Esophagus squamous epithelium (tissue), 4 donors: Measurements from ENCODE around the gene VMP1.

Experiments used
- POLR2A ChIP-seq, 4 donors: fragments of 450-650 bp; IDR thresholded peaks; one replicate each; pipeline ENCODE4 v1.6.1; 2017; ENCODE audit warnings: antibody characterized with exemption in 4 of 4, mild to moderate bottlenecking in 4 of 4, moderate library complexity in 3 of 4
- TF ChIP-seq, protein P1 (sequence below), 6 experiments: fragments of 450-650 bp in 4 of 6; fragments of 200-600 bp in 2 of 6; sonication (generic) in 2 of 6; IDR thresholded peaks; one replicate each; pipeline ENCODE4 v1.5.1; 2016 to 2019; ENCODE audit warnings: antibody characterized with exemption in 6 of 6, mild to moderate bottlenecking in 4 of 6, moderate library complexity in 4 of 6

DNA sequence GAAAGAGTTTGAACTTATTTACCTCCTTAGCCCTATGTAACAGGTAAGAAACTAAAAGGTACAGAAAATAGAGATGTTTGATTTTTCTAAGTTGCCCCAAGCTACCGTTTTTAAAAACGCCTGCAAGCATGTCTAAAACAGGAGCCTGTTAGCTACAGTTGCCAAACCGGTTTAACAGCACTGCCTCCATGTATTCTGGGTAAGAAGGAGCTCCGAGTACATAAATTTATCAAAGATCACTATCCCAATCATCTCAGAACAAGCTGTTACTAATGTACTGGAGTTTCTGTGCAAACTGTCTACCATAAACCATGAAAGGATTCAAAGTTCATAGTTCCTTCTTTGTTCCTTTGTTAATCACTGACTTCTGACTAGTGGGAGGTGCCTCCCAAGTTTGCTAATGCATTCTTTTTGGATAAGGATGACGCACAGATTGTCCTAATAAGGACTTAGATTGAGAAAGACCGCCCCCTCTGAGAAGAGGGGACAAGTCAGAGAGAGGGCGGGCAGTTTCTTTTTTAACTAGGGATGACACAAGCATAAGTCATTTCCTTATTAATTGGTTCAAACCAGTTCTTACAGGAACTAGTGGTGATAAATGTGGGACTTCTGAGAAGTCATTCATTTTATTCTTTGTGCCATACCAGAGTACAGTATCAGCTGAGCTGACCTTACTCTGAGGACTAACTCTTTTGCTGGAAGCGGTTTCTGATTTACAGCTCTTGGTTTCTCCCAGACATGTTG lies 130.0 kb downstream of the VMP1 start:
- peak in 3 of 4 donors; percentile 88 to 97 (median 91) for TF ChIP-seq POLR2A (IDR thresholded peaks at IDR 0.05)
- TF ChIP-seq, protein P1, sequence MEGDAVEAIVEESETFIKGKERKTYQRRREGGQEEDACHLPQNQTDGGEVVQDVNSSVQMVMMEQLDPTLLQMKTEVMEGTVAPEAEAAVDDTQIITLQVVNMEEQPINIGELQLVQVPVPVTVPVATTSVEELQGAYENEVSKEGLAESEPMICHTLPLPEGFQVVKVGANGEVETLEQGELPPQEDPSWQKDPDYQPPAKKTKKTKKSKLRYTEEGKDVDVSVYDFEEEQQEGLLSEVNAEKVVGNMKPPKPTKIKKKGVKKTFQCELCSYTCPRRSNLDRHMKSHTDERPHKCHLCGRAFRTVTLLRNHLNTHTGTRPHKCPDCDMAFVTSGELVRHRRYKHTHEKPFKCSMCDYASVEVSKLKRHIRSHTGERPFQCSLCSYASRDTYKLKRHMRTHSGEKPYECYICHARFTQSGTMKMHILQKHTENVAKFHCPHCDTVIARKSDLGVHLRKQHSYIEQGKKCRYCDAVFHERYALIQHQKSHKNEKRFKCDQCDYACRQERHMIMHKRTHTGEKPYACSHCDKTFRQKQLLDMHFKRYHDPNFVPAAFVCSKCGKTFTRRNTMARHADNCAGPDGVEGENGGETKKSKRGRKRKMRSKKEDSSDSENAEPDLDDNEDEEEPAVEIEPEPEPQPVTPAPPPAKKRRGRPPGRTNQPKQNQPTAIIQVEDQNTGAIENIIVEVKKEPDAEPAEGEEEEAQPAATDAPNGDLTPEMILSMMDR (IDR thresholded peaks at IDR 0.05): no peak
